Esophagus muscularis mucosa (tissue), 4 donors: ENCODE results near the gene NNMT.

Source experiments
- EP300 ChIP-seq: sonication (generic); formaldehyde crosslinking; IDR thresholded peaks from one replicate; pipeline ENCODE4 v1.6.1; 2017; ENCODE audit warnings: antibody characterized with exemption
- POLR2A ChIP-seq: fragments of 450-650 bp; IDR thresholded peaks from one replicate; pipeline ENCODE4 v1.6.1; 2017; ENCODE audit warnings: antibody characterized with exemption, moderate library complexity, mild to moderate bottlenecking, low read depth
- POLR2AphosphoS5 ChIP-seq, 2 donors: sonication (generic); formaldehyde crosslinking; IDR thresholded peaks; one replicate each; pipeline ENCODE4 v1.6.1; 2017; ENCODE audit warnings: antibody characterized with exemption in 2 of 2
- TF ChIP-seq, protein P1 (sequence below), 3 experiments: fragments of 200-600 bp in 2 of 3; fragments of 450-650 bp in 1 of 3; sonication (generic) in 2 of 3; IDR thresholded peaks; one replicate each; pipeline ENCODE4 v1.5.1; 2017 to 2019; ENCODE audit warnings: antibody characterized with exemption in 3 of 3, mild to moderate bottlenecking in 2 of 3, moderate library complexity in 1 of 3

- TF ChIP-seq, protein P1, sequence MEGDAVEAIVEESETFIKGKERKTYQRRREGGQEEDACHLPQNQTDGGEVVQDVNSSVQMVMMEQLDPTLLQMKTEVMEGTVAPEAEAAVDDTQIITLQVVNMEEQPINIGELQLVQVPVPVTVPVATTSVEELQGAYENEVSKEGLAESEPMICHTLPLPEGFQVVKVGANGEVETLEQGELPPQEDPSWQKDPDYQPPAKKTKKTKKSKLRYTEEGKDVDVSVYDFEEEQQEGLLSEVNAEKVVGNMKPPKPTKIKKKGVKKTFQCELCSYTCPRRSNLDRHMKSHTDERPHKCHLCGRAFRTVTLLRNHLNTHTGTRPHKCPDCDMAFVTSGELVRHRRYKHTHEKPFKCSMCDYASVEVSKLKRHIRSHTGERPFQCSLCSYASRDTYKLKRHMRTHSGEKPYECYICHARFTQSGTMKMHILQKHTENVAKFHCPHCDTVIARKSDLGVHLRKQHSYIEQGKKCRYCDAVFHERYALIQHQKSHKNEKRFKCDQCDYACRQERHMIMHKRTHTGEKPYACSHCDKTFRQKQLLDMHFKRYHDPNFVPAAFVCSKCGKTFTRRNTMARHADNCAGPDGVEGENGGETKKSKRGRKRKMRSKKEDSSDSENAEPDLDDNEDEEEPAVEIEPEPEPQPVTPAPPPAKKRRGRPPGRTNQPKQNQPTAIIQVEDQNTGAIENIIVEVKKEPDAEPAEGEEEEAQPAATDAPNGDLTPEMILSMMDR (IDR thresholded peaks at IDR 0.05) = no peak
- TF ChIP-seq EP300 (no peak), POLR2AphosphoS5 (IDR thresholded peaks at IDR 0.05) (no peak), POLR2A (no peak)
Measured at GRCh38 chr11:114302663-114303062, 6.5 kb downstream of the NNMT start.
